ENCODE measurements around the gene SLC16A11. TPM values are rescaled to one million over a fixed set of nuclear protein-coding genes. Genes with fewer than 3 reads are reported as not detected.
A peak's percentile ranks its signal among the peaks of the same experiment; 100 is the strongest.

Gene SLC16A11
- total RNA-seq, 1 donor from 2014 or later, result 3.9 TPM

GRCh38 chr17:7016418-7016817, 27.5 kb downstream of the SLC16A11 start:
- no peak for DNase-seq (ENCODE audit: extremely low spot score, unreplicated experiment)
- Mint-ChIP-seq H3K27ac (no peak overlapping the region), H3K4me3 (peak overlapping the region; percentile 90), H3K4me1 (ENCODE audit: unreplicated experiment) (peaks cover 31% of the 10 kb centered on the region), H3K36me3 (no peaks in the 10 kb centered on the region), H3K27me3 (peaks cover 9% of the 10 kb centered on the region), H3K9me3 (no peaks in the 10 kb centered on the region)
- TF ChIP-seq CTCF (conservative IDR thresholded peaks at IDR 0.05), result no peak

- peaks cover 40% of the 10 kb centered on the region for H3K4me1 Mint-ChIP-seq (ENCODE audit: unreplicated experiment)
- TF ChIP-seq CTCF (conservative IDR thresholded peaks at IDR 0.05), result peak; percentile 56
- peak overlapping the region; percentile 88 for H3K27ac Mint-ChIP-seq
- H3K36me3 Mint-ChIP-seq, result no peaks in the 10 kb centered on the region
- no peaks in the 10 kb centered on the region for H3K9me3 Mint-ChIP-seq
- H3K27me3 Mint-ChIP-seq, result no peaks in the 10 kb centered on the region
- no peak for DNase-seq (ENCODE audit: extremely low spot score, unreplicated experiment)
- H3K4me3 Mint-ChIP-seq, result peak overlapping the region; percentile 90
Measured at GRCh38 chr17:7014995-7015958, 28.6 kb downstream of the SLC16A11 start.

- peak; percentile 92 for TF ChIP-seq CTCF (conservative IDR thresholded peaks at IDR 0.05)
- peak; percentile 99 for DNase-seq (ENCODE audit: extremely low spot score, unreplicated experiment)
- H3K27me3 Mint-ChIP-seq, result no peaks in the 10 kb centered on the region
- H3K36me3 Mint-ChIP-seq, result peaks cover 3% of the 10 kb centered on the region
- peak overlapping the region; percentile 100 for H3K27ac Mint-ChIP-seq
- peak overlapping the region; percentile 95 for H3K4me3 Mint-ChIP-seq
- no peaks in the 10 kb centered on the region for H3K9me3 Mint-ChIP-seq
- peaks cover 40% of the 10 kb centered on the region for H3K4me1 Mint-ChIP-seq (ENCODE audit: unreplicated experiment)
Measured at GRCh38 chr17:7014261-7014994, 29.5 kb downstream of the SLC16A11 start.

GRCh38 chr17:7011942-7012254, 32.0 kb downstream of the SLC16A11 start:
- Mint-ChIP-seq H3K9me3 (no peaks in the 10 kb centered on the region), H3K4me3 (peak overlapping the region; percentile 95), H3K27me3 (no peaks in the 10 kb centered on the region), H3K27ac (peak overlapping the region; percentile 100), H3K36me3 (peaks cover 3% of the 10 kb centered on the region), H3K4me1 (ENCODE audit: unreplicated experiment) (peaks cover 40% of the 10 kb centered on the region)
- TF ChIP-seq CTCF (conservative IDR thresholded peaks at IDR 0.05), result no peak
- DNase-seq (ENCODE audit: extremely low spot score, unreplicated experiment), result no peak

- Mint-ChIP-seq H3K27me3 (no peaks in the 10 kb centered on the region), H3K9me3 (no peaks in the 10 kb centered on the region), H3K4me1 (ENCODE audit: unreplicated experiment) (peaks cover 40% of the 10 kb centered on the region), H3K27ac (peak overlapping the region; percentile 100), H3K36me3 (peaks cover 3% of the 10 kb centered on the region), H3K4me3 (peak overlapping the region; percentile 95)
- no peak for DNase-seq (ENCODE audit: extremely low spot score, unreplicated experiment)
- TF ChIP-seq CTCF (conservative IDR thresholded peaks at IDR 0.05), result no peak
Measured at GRCh38 chr17:7011415-7011814, 32.5 kb downstream of the SLC16A11 start.

Data from type B pancreatic cell (in vitro differentiated cells).